HepG2 (cell line): ENCODE measurements around the gene TSR1. TPM values are rescaled to one million over a fixed set of nuclear protein-coding genes. Genes with fewer than 3 reads are reported as not detected.

Experiments
- ARID2 ChIP-seq: sonication (generic); formaldehyde crosslinking; IDR thresholded peaks from 2 replicates; pipeline ENCODE4 v1.8.1; 2022; ENCODE audit warnings: mild to moderate bottlenecking, missing genetic modification reagents, borderline replicate concordance
- NR2F2 ChIP-seq: IDR thresholded peaks from 2 replicates; pipeline ENCODE4 v1.6.1; 2012; ENCODE audit warnings: low read depth, inconsistent platforms, borderline replicate concordance
- NR2F6 ChIP-seq, 2 experiments: IDR thresholded peaks; 2 replicates each; pipeline ENCODE4 v1.6.1; 2016; ENCODE audit warnings: antibody characterized with exemption in 1 of 2, mild to moderate bottlenecking in 1 of 2
- ZFP37 ChIP-seq: sonication (generic); formaldehyde crosslinking; IDR thresholded peaks from 2 replicates; pipeline ENCODE4 v1.4.0; 2020; ENCODE audit warnings: missing genetic modification reagents, borderline replicate concordance
- ZNF616 ChIP-seq: sonication (generic); formaldehyde crosslinking; IDR thresholded peaks from 2 replicates; pipeline ENCODE4 v1.5.0; 2020; ENCODE audit warnings: low read depth, mild to moderate bottlenecking, missing genetic modification reagents
- ZNF772 ChIP-seq: sonication (generic); formaldehyde crosslinking; IDR thresholded peaks from 2 replicates; pipeline ENCODE4 v1.5.0; 2020; ENCODE audit warnings: mild to moderate bottlenecking, missing genetic modification reagents
- polyA plus RNA-seq, 8 experiments: library from polyadenylated mRNA; depleted of rRNA in 3 of 8; stranded (reverse) in 7 of 8; unstranded in 1 of 8; fragments of >200 nt; fragmentation: Illumina TruSeq in 4 of 8; extraction: Trizol in 4 of 8; gene quantifications; 2 replicates each; pipeline versions ENCODE4 v1.2.1 to v1.2.3, GENCODE V29; 2011 to 2016; ENCODE audit warnings: low read depth in 4 of 8, missing spikeins in 1 of 8, mixed read lengths in 1 of 8; ENCODE audit not compliant: insufficient read depth in 1 of 8
- total RNA-seq, 5 experiments: library from RNA; depleted of rRNA; stranded (reverse); fragments of >200 nt; fragmentation: Illumina TruSeq; extraction: Trizol; gene quantifications; 2 replicates each; pipeline ENCODE4 v1.2.3, GENCODE V29; 2016; ENCODE audit warnings: low read depth in 1 of 5
- TF ChIP-seq, protein P1 (sequence below): sonication (generic); formaldehyde crosslinking; IDR thresholded peaks from 2 replicates; pipeline ENCODE4 v1.8.0; 2022; ENCODE audit warnings: low read depth, missing genetic modification reagents
- TF ChIP-seq, protein P2 (sequence below): sonication (generic); formaldehyde crosslinking; IDR thresholded peaks from 2 replicates; pipeline ENCODE4 v1.5.0; 2020; ENCODE audit warnings: missing genetic modification reagents, mild to moderate bottlenecking, borderline replicate concordance
- TF ChIP-seq, protein P3 (sequence below): sonication (generic); formaldehyde crosslinking; IDR thresholded peaks from 2 replicates; pipeline ENCODE4 v1.5.1; 2020; ENCODE audit warnings: mild to moderate bottlenecking, missing genetic modification reagents, borderline replicate concordance
- TF ChIP-seq, protein P4 (sequence below): sonication (generic); formaldehyde crosslinking; IDR thresholded peaks from 2 replicates; pipeline ENCODE4 v1.5.0; 2020; ENCODE audit warnings: missing genetic modification reagents
- TF ChIP-seq, protein P5 (sequence below), 2 experiments: sonication (generic) in 1 of 2; formaldehyde crosslinking in 1 of 2; IDR thresholded peaks; 2 replicates each; pipeline versions ENCODE4 v1.5.1 to v1.6.1; 2011 to 2020; ENCODE audit warnings: borderline replicate concordance in 1 of 2, low read depth in 1 of 2, low read length in 1 of 2, mild to moderate bottlenecking in 1 of 2, missing genetic modification reagents in 1 of 2, moderate library complexity in 1 of 2

Gene TSR1
- total and polyA plus RNA-seq, 2 of the 13 experiments (the other 11 are each of a cell fraction or from before 2014, with no cell fraction given) = 7.1 to 65.8 TPM

DNA sequence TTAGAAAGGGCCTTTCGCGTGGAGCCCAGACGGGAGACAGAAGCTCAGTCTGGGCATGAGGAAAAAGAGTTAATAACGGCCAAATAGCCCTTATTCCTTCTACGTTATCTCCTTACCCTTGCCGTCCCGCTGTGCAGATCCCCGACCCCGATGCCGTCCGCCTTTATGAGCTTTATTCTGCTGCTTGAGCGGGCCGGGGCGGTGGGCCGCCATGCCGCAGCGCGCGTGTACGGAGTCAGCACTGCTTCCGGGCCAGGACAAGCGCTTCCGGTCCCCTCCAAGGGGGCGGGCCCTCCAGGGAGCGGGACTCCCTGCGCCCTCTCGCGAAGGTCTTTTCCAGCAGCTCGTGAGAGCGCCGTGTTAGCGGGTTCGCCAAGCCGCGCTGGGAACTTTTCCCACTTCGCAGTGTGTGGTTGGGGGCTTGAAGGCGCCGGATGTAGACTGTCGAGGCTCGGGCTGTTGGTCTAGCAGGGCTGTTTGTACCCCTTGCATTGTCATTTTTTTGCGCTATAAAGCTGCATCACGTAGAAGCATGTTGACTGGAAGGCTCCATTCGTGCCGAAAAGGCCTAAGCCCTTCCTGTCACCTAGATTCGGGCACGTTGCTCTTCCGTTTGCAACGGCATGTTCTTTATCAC is at the start of gene TSR1 (continued):
- TF ChIP-seq, protein P1, sequence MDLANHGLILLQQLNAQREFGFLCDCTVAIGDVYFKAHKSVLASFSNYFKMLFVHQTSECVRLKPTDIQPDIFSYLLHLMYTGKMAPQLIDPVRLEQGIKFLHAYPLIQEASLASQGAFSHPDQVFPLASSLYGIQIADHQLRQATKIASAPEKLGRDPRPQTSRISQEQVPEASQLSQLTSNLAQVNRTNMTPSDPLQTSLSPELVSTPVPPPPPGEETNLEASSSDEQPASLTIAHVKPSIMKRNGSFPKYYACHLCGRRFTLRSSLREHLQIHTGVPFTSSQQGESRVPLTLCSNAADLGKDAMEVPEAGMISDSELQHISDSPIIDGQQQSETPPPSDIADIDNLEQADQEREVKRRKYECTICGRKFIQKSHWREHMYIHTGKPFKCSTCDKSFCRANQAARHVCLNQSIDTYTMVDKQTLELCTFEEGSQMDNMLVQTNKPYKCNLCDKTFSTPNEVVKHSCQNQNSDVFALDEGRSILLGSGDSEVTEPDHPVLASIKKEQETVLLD (CRISPR knock-in tag) = peak; percentile 59; the same call in 1 of the 2 replicates
- TF ChIP-seq NR2F6 (IDR thresholded peaks at IDR 0.05) = no peak
- TF ChIP-seq NR2F6 (CRISPR knock-in tag; IDR thresholded peaks at IDR 0.05) = peak; percentile 50; the same call in 1 of the 2 replicates
- TF ChIP-seq, protein P2, sequence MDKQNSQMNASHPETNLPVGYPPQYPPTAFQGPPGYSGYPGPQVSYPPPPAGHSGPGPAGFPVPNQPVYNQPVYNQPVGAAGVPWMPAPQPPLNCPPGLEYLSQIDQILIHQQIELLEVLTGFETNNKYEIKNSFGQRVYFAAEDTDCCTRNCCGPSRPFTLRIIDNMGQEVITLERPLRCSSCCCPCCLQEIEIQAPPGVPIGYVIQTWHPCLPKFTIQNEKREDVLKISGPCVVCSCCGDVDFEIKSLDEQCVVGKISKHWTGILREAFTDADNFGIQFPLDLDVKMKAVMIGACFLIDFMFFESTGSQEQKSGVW (CRISPR knock-in tag) = no peak
- peak; percentile 77; the same call in 1 of the 2 replicates for TF ChIP-seq ZNF772 (CRISPR knock-in tag)
- TF ChIP-seq, protein P3, sequence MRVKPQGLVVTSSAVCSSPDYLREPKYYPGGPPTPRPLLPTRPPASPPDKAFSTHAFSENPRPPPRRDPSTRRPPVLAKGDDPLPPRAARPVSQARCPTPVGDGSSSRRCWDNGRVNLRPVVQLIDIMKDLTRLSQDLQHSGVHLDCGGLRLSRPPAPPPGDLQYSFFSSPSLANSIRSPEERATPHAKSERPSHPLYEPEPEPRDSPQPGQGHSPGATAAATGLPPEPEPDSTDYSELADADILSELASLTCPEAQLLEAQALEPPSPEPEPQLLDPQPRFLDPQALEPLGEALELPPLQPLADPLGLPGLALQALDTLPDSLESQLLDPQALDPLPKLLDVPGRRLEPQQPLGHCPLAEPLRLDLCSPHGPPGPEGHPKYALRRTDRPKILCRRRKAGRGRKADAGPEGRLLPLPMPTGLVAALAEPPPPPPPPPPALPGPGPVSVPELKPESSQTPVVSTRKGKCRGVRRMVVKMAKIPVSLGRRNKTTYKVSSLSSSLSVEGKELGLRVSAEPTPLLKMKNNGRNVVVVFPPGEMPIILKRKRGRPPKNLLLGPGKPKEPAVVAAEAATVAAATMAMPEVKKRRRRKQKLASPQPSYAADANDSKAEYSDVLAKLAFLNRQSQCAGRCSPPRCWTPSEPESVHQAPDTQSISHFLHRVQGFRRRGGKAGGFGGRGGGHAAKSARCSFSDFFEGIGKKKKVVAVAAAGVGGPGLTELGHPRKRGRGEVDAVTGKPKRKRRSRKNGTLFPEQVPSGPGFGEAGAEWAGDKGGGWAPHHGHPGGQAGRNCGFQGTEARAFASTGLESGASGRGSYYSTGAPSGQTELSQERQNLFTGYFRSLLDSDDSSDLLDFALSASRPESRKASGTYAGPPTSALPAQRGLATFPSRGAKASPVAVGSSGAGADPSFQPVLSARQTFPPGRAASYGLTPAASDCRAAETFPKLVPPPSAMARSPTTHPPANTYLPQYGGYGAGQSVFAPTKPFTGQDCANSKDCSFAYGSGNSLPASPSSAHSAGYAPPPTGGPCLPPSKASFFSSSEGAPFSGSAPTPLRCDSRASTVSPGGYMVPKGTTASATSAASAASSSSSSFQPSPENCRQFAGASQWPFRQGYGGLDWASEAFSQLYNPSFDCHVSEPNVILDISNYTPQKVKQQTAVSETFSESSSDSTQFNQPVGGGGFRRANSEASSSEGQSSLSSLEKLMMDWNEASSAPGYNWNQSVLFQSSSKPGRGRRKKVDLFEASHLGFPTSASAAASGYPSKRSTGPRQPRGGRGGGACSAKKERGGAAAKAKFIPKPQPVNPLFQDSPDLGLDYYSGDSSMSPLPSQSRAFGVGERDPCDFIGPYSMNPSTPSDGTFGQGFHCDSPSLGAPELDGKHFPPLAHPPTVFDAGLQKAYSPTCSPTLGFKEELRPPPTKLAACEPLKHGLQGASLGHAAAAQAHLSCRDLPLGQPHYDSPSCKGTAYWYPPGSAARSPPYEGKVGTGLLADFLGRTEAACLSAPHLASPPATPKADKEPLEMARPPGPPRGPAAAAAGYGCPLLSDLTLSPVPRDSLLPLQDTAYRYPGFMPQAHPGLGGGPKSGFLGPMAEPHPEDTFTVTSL (CRISPR knock-in tag) = no peak
- TF ChIP-seq, protein P4, sequence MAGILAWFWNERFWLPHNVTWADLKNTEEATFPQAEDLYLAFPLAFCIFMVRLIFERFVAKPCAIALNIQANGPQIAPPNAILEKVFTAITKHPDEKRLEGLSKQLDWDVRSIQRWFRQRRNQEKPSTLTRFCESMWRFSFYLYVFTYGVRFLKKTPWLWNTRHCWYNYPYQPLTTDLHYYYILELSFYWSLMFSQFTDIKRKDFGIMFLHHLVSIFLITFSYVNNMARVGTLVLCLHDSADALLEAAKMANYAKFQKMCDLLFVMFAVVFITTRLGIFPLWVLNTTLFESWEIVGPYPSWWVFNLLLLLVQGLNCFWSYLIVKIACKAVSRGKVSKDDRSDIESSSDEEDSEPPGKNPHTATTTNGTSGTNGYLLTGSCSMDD (CRISPR knock-in tag) = peak; percentile 78
- TF ChIP-seq, protein P5, sequence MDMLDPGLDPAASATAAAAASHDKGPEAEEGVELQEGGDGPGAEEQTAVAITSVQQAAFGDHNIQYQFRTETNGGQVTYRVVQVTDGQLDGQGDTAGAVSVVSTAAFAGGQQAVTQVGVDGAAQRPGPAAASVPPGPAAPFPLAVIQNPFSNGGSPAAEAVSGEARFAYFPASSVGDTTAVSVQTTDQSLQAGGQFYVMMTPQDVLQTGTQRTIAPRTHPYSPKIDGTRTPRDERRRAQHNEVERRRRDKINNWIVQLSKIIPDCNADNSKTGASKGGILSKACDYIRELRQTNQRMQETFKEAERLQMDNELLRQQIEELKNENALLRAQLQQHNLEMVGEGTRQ (IDR thresholded peaks at IDR 0.05; ENCODE audit: low read depth, low read length) = no peak
- TF ChIP-seq, protein P5 (CRISPR knock-in tag; IDR thresholded peaks at IDR 0.05; ENCODE audit: borderline replicate concordance) = no peak
- 0 out of 2 replicates have a peak, but pooled peaks have one; percentile 33 for TF ChIP-seq ZNF616 (CRISPR knock-in tag)
- TF ChIP-seq ZFP37 = 0 out of 2 replicates have a peak, but pooled peaks have one; percentile 51
- peak; percentile 48; the same call in 1 of the 2 replicates for TF ChIP-seq NR2F2
- TF ChIP-seq ARID2 (CRISPR knock-in tag) = 0 out of 2 replicates have a peak, but pooled peaks have one; percentile 39
